Endodermal cell (in vitro differentiated cells): ENCODE results near the gene FAM13A. TPM values are rescaled to one million over a fixed set of nuclear protein-coding genes. Genes with fewer than 3 reads are reported as not detected.
A peak's percentile ranks its signal among the peaks of the same experiment; 100 is the strongest.

Experiments used
- DNase-seq: peaks from one replicate; pipeline ENCODE4 v3.0.0-alpha.2; 2017
- H3K27ac ChIP-seq: 2 replicates; pipeline ENCODE4 v1.5.1; 2013; ENCODE audit warnings: mild to moderate bottlenecking, low read depth, low read length, moderate library complexity
- H3K27me3 ChIP-seq: 2 replicates; pipeline ENCODE4 v1.6.1; 2013; ENCODE audit warnings: mild to moderate bottlenecking, low read length, moderate library complexity; ENCODE audit not compliant: insufficient read depth, control insufficient read depth, poor library complexity, severe bottlenecking
- H3K36me3 ChIP-seq: 2 replicates; pipeline ENCODE4 v1.7.0; 2013; ENCODE audit warnings: mild to moderate bottlenecking, low read length, moderate library complexity; ENCODE audit not compliant: control insufficient read depth, insufficient read depth
- H3K4me1 ChIP-seq: one replicate; pipeline ENCODE4 v1.7.0; 2013; ENCODE audit warnings: low read length; ENCODE audit not compliant: control insufficient read depth, insufficient read depth
- H3K4me3 ChIP-seq: 2 replicates; pipeline ENCODE4 v1.5.1; 2013; ENCODE audit warnings: mild to moderate bottlenecking, low read length, moderate library complexity
- H3K9ac ChIP-seq: 2 replicates; pipeline ENCODE4 v1.6.1; 2013; ENCODE audit warnings: mild to moderate bottlenecking, low read length, moderate library complexity; ENCODE audit not compliant: poor library complexity, severe bottlenecking; ENCODE audit errors: extremely low read depth
- H3K9me3 ChIP-seq: 2 replicates; pipeline ENCODE4 v1.6.1; 2013; ENCODE audit warnings: mild to moderate bottlenecking, low read length, moderate library complexity; ENCODE audit not compliant: control insufficient read depth
- H3K27ac Mint-ChIP-seq: 2 replicates; pipeline ENCODE4 v1.8.0; 2020; ENCODE audit warnings: mixed read lengths
- H3K27me3 Mint-ChIP-seq: 2 replicates; pipeline ENCODE4 v1.8.0; 2021; ENCODE audit warnings: mild to moderate bottlenecking, mixed read lengths; ENCODE audit not compliant: insufficient read depth
- H3K36me3 Mint-ChIP-seq: 2 replicates; pipeline ENCODE4 v1.8.0; 2020; ENCODE audit warnings: low read depth, mixed read lengths
- H3K4me1 Mint-ChIP-seq: 2 replicates; pipeline ENCODE4 v1.8.0; 2020; ENCODE audit warnings: mixed read lengths
- H3K4me3 Mint-ChIP-seq: 2 replicates; pipeline ENCODE4 v1.8.0; 2020; ENCODE audit warnings: mild to moderate bottlenecking, moderate library complexity, mixed read lengths
- H3K9me3 Mint-ChIP-seq: 2 replicates; pipeline ENCODE4 v1.8.0; 2020; ENCODE audit warnings: mild to moderate bottlenecking, mixed read lengths
- CTCF ChIP-seq: fragments of 200-600 bp; sonication (generic); conservative IDR thresholded peaks from 2 replicates; pipeline ENCODE4 v1.5.0; 2021; ENCODE audit warnings: antibody characterized with exemption, mild to moderate bottlenecking
- WGBS, 2 experiments: methylation state at CpG; one replicate each; pipeline versions ENCODE4 v1.1.5 to v1.1.7; 2013; ENCODE audit warnings: missing lambda C conversion rate in 2 of 2, mixed read lengths in 1 of 2; ENCODE audit not compliant: insufficient coverage in 1 of 2, insufficient read length in 1 of 2; 5-methylcytosine and 5-hydroxymethylcytosine counted together
- total RNA-seq, 2 donors: library from RNA; stranded (reverse); fragmentation: NEBNext Ultra II Directional in 1 of 2; extraction: Animal tissue kit (Norgen Biotek cat#: 25700) in 1 of 2; gene quantifications; 2 replicates in 1 of 2; 3 replicates in 1 of 2; pipeline ENCODE4 v1.2.1, GENCODE V29; 2021

FAM13A gene
- total RNA-seq, 2 donors from 2014 or later, result 13.6 to 17.0 TPM

DNA sequence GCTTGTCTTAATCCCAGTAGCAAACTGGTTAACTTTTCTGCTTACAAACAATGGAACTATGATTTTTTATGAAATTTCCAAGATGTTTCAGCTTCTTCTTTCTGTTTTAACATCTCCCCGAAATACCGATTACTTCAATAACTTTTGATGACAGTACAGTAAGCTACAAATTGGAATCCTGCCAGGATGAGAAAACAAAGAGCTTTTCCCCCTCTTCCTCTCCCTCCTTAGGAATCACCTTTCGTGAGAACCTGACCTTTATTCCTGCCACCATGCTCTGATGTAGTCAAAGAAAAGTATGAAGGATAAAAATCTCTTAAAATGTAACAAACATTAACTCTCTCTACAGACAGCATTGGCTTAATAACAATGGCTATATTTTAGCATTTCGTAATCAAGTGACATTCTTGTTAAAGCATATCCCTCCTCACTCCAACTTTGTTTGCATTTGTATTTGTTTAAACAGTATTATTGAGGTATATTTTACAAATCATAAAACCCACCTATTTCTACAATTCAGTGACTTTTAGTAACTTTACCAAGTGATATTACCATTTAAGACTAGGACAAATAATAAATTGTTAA, 210.7 kb downstream of the FAM13A start:
- Histone ChIP-seq H3K9ac (no peak overlapping the region), H3K27ac (no peak overlapping the region), H3K9me3 (no peaks in the 10 kb centered on the region), H3K36me3 (no peaks in the 10 kb centered on the region), H3K4me1 (no peaks in the 10 kb centered on the region), H3K27me3 (no peaks in the 10 kb centered on the region), H3K4me3 (no peak overlapping the region)
- no peak overlapping the region for H3K27ac Mint-ChIP-seq
- no peak for TF ChIP-seq CTCF
- no peaks in the 10 kb centered on the region for H3K9me3 Mint-ChIP-seq
- H3K4me3 Mint-ChIP-seq, result no peak overlapping the region
- 94% methylated on average over 3 to 4 of the region's 4 CpGs for WGBS, 2 experiments
- H3K27me3 Mint-ChIP-seq, result no peaks in the 10 kb centered on the region
- no peak for DNase-seq
- H3K36me3 Mint-ChIP-seq, result peaks cover 5% of the 10 kb centered on the region
- H3K4me1 Mint-ChIP-seq, result peaks cover 4% of the 10 kb centered on the region

DNA sequence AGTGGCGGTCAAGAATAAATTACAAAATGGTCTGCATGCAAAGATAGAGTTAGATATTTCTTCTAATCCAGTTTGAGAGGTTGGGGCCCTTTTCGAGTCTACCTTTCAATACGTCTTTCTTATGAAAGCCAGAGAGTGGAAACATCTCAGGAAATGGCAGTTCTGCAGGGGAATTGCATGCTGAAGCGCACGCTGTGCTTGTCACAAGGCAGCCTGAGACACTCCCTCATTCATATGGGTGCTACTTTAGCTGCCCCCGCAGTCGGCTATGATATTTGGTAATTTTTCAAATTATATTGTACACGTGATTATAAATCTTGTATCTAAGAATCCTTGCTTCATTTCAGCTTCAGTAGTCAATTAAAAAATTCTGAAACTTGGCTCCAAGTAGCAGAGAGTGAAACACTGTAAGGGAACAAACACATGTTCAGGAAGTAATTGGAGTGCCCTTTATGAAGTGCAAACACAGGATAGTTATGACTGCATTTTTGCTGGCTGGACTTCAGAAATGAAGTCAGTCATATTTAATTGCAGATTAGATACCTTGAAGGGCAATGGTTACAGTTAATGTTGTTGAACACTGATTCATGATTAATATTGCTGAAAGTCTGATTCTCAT, 213.8 kb downstream of the FAM13A start:
- Histone ChIP-seq H3K9me3 (no peaks in the 10 kb centered on the region), H3K27ac (no peak overlapping the region), H3K36me3 (no peaks in the 10 kb centered on the region), H3K4me3 (no peak overlapping the region), H3K9ac (no peak overlapping the region), H3K4me1 (no peaks in the 10 kb centered on the region), H3K27me3 (no peaks in the 10 kb centered on the region)
- no peak for TF ChIP-seq CTCF
- peaks cover 4% of the 10 kb centered on the region for H3K4me1 Mint-ChIP-seq
- H3K27me3 Mint-ChIP-seq, result no peaks in the 10 kb centered on the region
- no peaks in the 10 kb centered on the region for H3K9me3 Mint-ChIP-seq
- no peak overlapping the region for H3K4me3 Mint-ChIP-seq
- peaks cover 3% of the 10 kb centered on the region for H3K36me3 Mint-ChIP-seq
- H3K27ac Mint-ChIP-seq, result peak overlapping the region; percentile 31
- DNase-seq, result no peak
- 68 to 80% methylated on average over 2 to 8 of the region's 8 CpGs for WGBS, 2 experiments

- 84 to 88% methylated on average over 1 to 4 of the region's 4 CpGs for WGBS, 2 experiments
- no peaks in the 10 kb centered on the region for H3K27me3 Mint-ChIP-seq
These were observed 215.3 kb downstream of the FAM13A start for GRCh38 chr4:88841635-88842034.

More at GRCh38 chr4:88841635-88842034, 215.3 kb downstream of the FAM13A start:
- no peak overlapping the region for H3K4me3 Mint-ChIP-seq
- H3K9me3 Mint-ChIP-seq, result no peaks in the 10 kb centered on the region
- H3K27ac ChIP-seq, result no peak overlapping the region
- H3K36me3 Mint-ChIP-seq, result no peaks in the 10 kb centered on the region
- no peak for DNase-seq
- H3K27ac Mint-ChIP-seq, result no peak overlapping the region
- H3K9ac ChIP-seq, result no peak overlapping the region
- no peak overlapping the region for H3K4me3 ChIP-seq
- no peaks in the 10 kb centered on the region for H3K4me1 ChIP-seq
- H3K9me3 ChIP-seq, result no peaks in the 10 kb centered on the region
- H3K4me1 Mint-ChIP-seq, result peaks cover 4% of the 10 kb centered on the region
- no peaks in the 10 kb centered on the region for H3K36me3 ChIP-seq
- H3K27me3 ChIP-seq, result no peaks in the 10 kb centered on the region
- TF ChIP-seq CTCF, result no peak
